Mammary epithelial cell (primary cell): ENCODE data around the gene ADARB2.

Experiments
- CTCF ChIP-seq, 2 donors: IDR thresholded peaks in 1 of 2; conservative IDR thresholded peaks in 1 of 2; 2 replicates each; pipeline ENCODE4 v1.5.1; 2011 to 2012; ENCODE audit warnings: inconsistent platforms in 2 of 2, low read length in 2 of 2, mild to moderate bottlenecking in 2 of 2, control low read depth in 1 of 2, low read depth in 1 of 2; ENCODE audit not compliant: insufficient read depth in 1 of 2; ENCODE audit errors: extremely low read depth in 1 of 2
- EZH2 ChIP-seq: IDR thresholded peaks from 2 replicates; pipeline ENCODE4 v1.6.1; 2012; ENCODE audit warnings: low read length, inconsistent platforms, borderline replicate concordance

GRCh38 chr10:1154531-1155295 lies 582.6 kb downstream of the ADARB2 start:
- no peak for TF ChIP-seq CTCF (conservative IDR thresholded peaks at IDR 0.05 in 1 of 2, IDR thresholded peaks at IDR 0.05 in 1 of 2; ENCODE audit: extremely low read depth in 1 of 2, insufficient read depth in 1 of 2, low read depth in 1 of 2, low read length in 2 of 2)
- TF ChIP-seq EZH2: no peak
